Erythroblast (primary cell): ENCODE data around the gene RASSF1.

Experiments used
- DNase-seq, 2 experiments: peaks; one replicate each; lab custom pipeline; 2025; lab: John Stamatoyannopoulos, UW
- GATA1 ChIP-seq: IDR thresholded peaks from 2 replicates; pipeline ENCODE4 v1.6.1; 2011; ENCODE audit warnings: low read depth, mild to moderate bottlenecking, control low read depth, low read length, moderate library complexity
- POLR2A ChIP-seq: IDR thresholded peaks from 2 replicates; pipeline ENCODE4 v1.6.1; 2011; ENCODE audit warnings: mild to moderate bottlenecking, low read length

RASSF1 gene

GRCh38 chr3:50358355-50358910, 17.8 kb upstream of the RASSF1 start:
- TF ChIP-seq GATA1 (no peak), POLR2A (no peak)
- no peak for DNase-seq

- TF ChIP-seq GATA1 = no peak
- no peak for TF ChIP-seq POLR2A
- peak; percentile 50 for DNase-seq
These were observed 16.8 kb upstream of the RASSF1 start for GRCh38 chr3:50357481-50357880.

- peak; percentile 71 for DNase-seq
- TF ChIP-seq POLR2A (no peak), GATA1 (no peak)
These were observed 15.9 kb upstream of the RASSF1 start for GRCh38 chr3:50356553-50356952.

GRCh38 chr3:50355829-50356552, 15.4 kb upstream of the RASSF1 start:
- TF ChIP-seq POLR2A (no peak), GATA1 (no peak)
- DNase-seq = no peak

GRCh38 chr3:50354850-50355249, 14.2 kb upstream of the RASSF1 start:
- DNase-seq = no peak
- TF ChIP-seq POLR2A (no peak), GATA1 (no peak)

- no peak for TF ChIP-seq POLR2A
- peak; percentile 23 for TF ChIP-seq GATA1
- DNase-seq = peak; percentile 71 to 86
These were observed 13.6 kb upstream of the RASSF1 start for GRCh38 chr3:50354186-50354764.

- no peak for DNase-seq
- no peak for TF ChIP-seq POLR2A
- no peak for TF ChIP-seq GATA1
These were observed 12.8 kb upstream of the RASSF1 start for GRCh38 chr3:50353245-50354004.

- TF ChIP-seq POLR2A (no peak), GATA1 (no peak)
- DNase-seq = no peak
These were observed 12.1 kb upstream of the RASSF1 start for GRCh38 chr3:50352781-50353180.

GRCh38 chr3:50351323-50351697, 10.7 kb upstream of the RASSF1 start:
- no peak for DNase-seq
- no peak for TF ChIP-seq GATA1
- TF ChIP-seq POLR2A = no peak

GRCh38 chr3:50350527-50351322, 10.1 kb upstream of the RASSF1 start, which contains the start of the genes CYB561D2 and NPRL2:
CYB561D2 (plus strand) TSS chr3:50350862; CDS start chr3:50351434, 572 bp downstream.
NPRL2 (minus strand) TSS chr3:50350775; CDS start chr3:50350652, 123 bp downstream.
- TF ChIP-seq GATA1 (no peak), POLR2A (peak; percentile 92)
- peak; percentile 96 for DNase-seq

- TF ChIP-seq GATA1 (no peak), POLR2A (no peak)
- no peak for DNase-seq
These were observed 9.5 kb upstream of the RASSF1 start for GRCh38 chr3:50350213-50350526.

GRCh38 chr3:50347187-50347813, 6.7 kb upstream of the RASSF1 start:
- TF ChIP-seq POLR2A (no peak), GATA1 (no peak)
- peak; percentile 82 to 90 for DNase-seq
